Progenitor cell of endocrine pancreas (in vitro differentiated cells): ENCODE measurements around the gene CCDC150. TPM values are rescaled to one million over a fixed set of nuclear protein-coding genes. Genes with fewer than 3 reads are reported as not detected.

Source experiments
- DNase-seq: peaks from one replicate; pipeline ENCODE4 v3.0.0; 2021; ENCODE audit warnings: low spot score; ENCODE audit not compliant: unreplicated experiment
- H3K27ac Mint-ChIP-seq: 2 replicates; pipeline ENCODE4 v1.8.0; 2021; ENCODE audit warnings: mild to moderate bottlenecking, moderate library complexity, mixed read lengths
- H3K27me3 Mint-ChIP-seq: 2 replicates; pipeline ENCODE4 v1.8.0; 2021; ENCODE audit warnings: mixed read lengths
- H3K36me3 Mint-ChIP-seq: 2 replicates; pipeline ENCODE4 v1.8.0; 2022; ENCODE audit warnings: mixed read lengths; ENCODE audit not compliant: insufficient read depth
- H3K4me1 Mint-ChIP-seq: 2 replicates; pipeline ENCODE4 v1.8.0; 2021; ENCODE audit warnings: low read depth, mixed read lengths
- H3K4me3 Mint-ChIP-seq: 2 replicates; pipeline ENCODE4 v1.8.0; 2021; ENCODE audit warnings: low read depth, mild to moderate bottlenecking, moderate library complexity, mixed read lengths
- H3K9me3 Mint-ChIP-seq: 2 replicates; pipeline ENCODE4 v1.8.0; 2021; ENCODE audit warnings: low read depth, mixed read lengths
- CTCF ChIP-seq: fragments of 200-600 bp; sonication (generic); IDR thresholded peaks from one replicate; pipeline ENCODE4 v1.5.0; 2021; ENCODE audit warnings: antibody characterized with exemption, mild to moderate bottlenecking; ENCODE audit not compliant: unreplicated experiment
- total RNA-seq: library from RNA; stranded (reverse); gene quantifications from 2 replicates; pipeline ENCODE4 v1.2.1, GENCODE V29; 2021

The CCDC150 gene
- total RNA-seq, 1 donor from 2014 or later = 40.1 TPM

GRCh38 chr2:196739031-196739430 is 99.5 kb downstream of the CCDC150 start:
- DNase-seq = no peak
- peaks cover 31% of the 10 kb centered on the region for H3K9me3 Mint-ChIP-seq
- peaks cover 5% of the 10 kb centered on the region for H3K4me1 Mint-ChIP-seq
- H3K27ac Mint-ChIP-seq = no peak overlapping the region
- H3K36me3 Mint-ChIP-seq = peaks cover 51% of the 10 kb centered on the region
- TF ChIP-seq CTCF = no peak
- no peak overlapping the region for H3K4me3 Mint-ChIP-seq
- H3K27me3 Mint-ChIP-seq = no peaks in the 10 kb centered on the region

GRCh38 chr2:196742216-196742615 is 102.7 kb downstream of the CCDC150 start:
- Mint-ChIP-seq H3K36me3 (peaks cover 42% of the 10 kb centered on the region), H3K27ac (no peak overlapping the region)

GRCh38 chr2:196742685-196743084 is 103.2 kb downstream of the CCDC150 start:
- Mint-ChIP-seq H3K9me3 (peaks cover 30% of the 10 kb centered on the region), H3K36me3 (peaks cover 40% of the 10 kb centered on the region), H3K27ac (no peak overlapping the region), H3K4me3 (no peak overlapping the region), H3K27me3 (no peaks in the 10 kb centered on the region), H3K4me1 (peaks cover 5% of the 10 kb centered on the region)
- TF ChIP-seq CTCF = no peak
- DNase-seq = no peak

More at GRCh38 chr2:196742216-196742615, 102.7 kb downstream of the CCDC150 start:
- Mint-ChIP-seq H3K9me3 (peaks cover 31% of the 10 kb centered on the region), H3K4me1 (peaks cover 5% of the 10 kb centered on the region), H3K27me3 (no peaks in the 10 kb centered on the region), H3K4me3 (no peak overlapping the region)
- no peak for TF ChIP-seq CTCF
- DNase-seq = no peak

- Mint-ChIP-seq H3K27ac (no peak overlapping the region), H3K4me3 (no peak overlapping the region), H3K4me1 (peaks cover 6% of the 10 kb centered on the region), H3K36me3 (peaks cover 35% of the 10 kb centered on the region), H3K9me3 (peaks cover 25% of the 10 kb centered on the region), H3K27me3 (no peaks in the 10 kb centered on the region)
- no peak for TF ChIP-seq CTCF
- no peak for DNase-seq
These were observed 103.7 kb downstream of the CCDC150 start for GRCh38 chr2:196743165-196743564.

- no peak for TF ChIP-seq CTCF
- peaks cover 11% of the 10 kb centered on the region for H3K4me1 Mint-ChIP-seq
- H3K27me3 Mint-ChIP-seq = no peaks in the 10 kb centered on the region
- no peak for DNase-seq
- no peak overlapping the region for H3K27ac Mint-ChIP-seq
- peaks cover 11% of the 10 kb centered on the region for H3K36me3 Mint-ChIP-seq
- no peak overlapping the region for H3K4me3 Mint-ChIP-seq
- peaks cover under 1% of the 10 kb centered on the region for H3K9me3 Mint-ChIP-seq
These were observed 106.2 kb downstream of the CCDC150 start for GRCh38 chr2:196745711-196746110.
